Measurements from ENCODE around the gene CLC. TPM values are rescaled to one million over a fixed set of nuclear protein-coding genes. Genes with fewer than 3 reads are reported as not detected.

CLC gene
- total RNA-seq, 2 experiments from 2014 or later: not detected

DNA sequence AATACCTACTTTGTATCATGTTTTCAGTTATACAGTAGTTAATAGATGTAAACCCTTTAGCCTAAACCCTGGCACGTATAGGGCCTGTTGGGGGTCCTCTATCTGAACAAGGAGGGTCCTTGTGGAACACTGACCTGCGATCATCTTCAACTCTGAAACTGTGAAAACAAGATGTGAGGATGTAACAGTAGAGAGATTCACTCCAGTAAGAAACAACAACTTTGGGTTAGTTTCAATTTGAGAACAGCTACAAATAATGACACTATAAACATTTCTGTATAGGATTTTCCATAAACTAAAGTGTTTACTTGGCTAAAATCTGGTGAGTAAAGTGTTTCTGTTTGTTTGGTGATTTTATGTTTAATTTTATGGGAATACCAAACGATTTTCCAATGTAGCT is 2.1 kb downstream of the CLC start:
- H3K9me3 Mint-ChIP-seq: no peaks in the 10 kb centered on the region
- Histone ChIP-seq H3K36me3 (ENCODE audit: insufficient read depth, low read length) (no peaks in the 10 kb centered on the region), H3K27ac (ENCODE audit: low read depth in 1 of 2, low read length in 2 of 2) (no peak overlapping the region), H3K4me3 (ENCODE audit: low read length) (no peak overlapping the region), H3K4me1 (ENCODE audit: insufficient read depth, low read length) (peaks cover 10% of the 10 kb centered on the region), H3K9me3 (ENCODE audit: control insufficient read depth in 1 of 2, insufficient read depth in 1 of 2, low read length in 2 of 2) (no peaks in the 10 kb centered on the region), H3K27me3 (ENCODE audit: control insufficient read depth in 1 of 2, insufficient read depth in 2 of 2, low read length in 2 of 2) (peaks cover 0 to 4% of the 10 kb centered on the region in 2 experiments)
- no peaks in the 10 kb centered on the region for H3K36me3 Mint-ChIP-seq (ENCODE audit: low read depth)
- peaks cover 17% of the 10 kb centered on the region for H3K27me3 Mint-ChIP-seq
- POLR2A ChIA-PET: no interaction called here
- intact Hi-C loops (cut with DNase I, micrococcal nuclease): no loop called here
- no peak for ATAC-seq (ENCODE audit: poor library complexity)
- H3K4me3 Mint-ChIP-seq: no peak overlapping the region
- peaks cover 6% of the 10 kb centered on the region for H3K4me1 Mint-ChIP-seq (ENCODE audit: low read depth)
- CTCF ChIA-PET: interaction anchor here (0.6 to 1.0 kb wide), 2 partner anchors 184 to 455 kb away, joined by 3 read pairs; no protein-coding TSS in a partner anchor
- no peak overlapping the region for H3K27ac Mint-ChIP-seq
- DNase-seq: no peak
- TF ChIP-seq, protein P1, sequence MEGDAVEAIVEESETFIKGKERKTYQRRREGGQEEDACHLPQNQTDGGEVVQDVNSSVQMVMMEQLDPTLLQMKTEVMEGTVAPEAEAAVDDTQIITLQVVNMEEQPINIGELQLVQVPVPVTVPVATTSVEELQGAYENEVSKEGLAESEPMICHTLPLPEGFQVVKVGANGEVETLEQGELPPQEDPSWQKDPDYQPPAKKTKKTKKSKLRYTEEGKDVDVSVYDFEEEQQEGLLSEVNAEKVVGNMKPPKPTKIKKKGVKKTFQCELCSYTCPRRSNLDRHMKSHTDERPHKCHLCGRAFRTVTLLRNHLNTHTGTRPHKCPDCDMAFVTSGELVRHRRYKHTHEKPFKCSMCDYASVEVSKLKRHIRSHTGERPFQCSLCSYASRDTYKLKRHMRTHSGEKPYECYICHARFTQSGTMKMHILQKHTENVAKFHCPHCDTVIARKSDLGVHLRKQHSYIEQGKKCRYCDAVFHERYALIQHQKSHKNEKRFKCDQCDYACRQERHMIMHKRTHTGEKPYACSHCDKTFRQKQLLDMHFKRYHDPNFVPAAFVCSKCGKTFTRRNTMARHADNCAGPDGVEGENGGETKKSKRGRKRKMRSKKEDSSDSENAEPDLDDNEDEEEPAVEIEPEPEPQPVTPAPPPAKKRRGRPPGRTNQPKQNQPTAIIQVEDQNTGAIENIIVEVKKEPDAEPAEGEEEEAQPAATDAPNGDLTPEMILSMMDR (IDR thresholded peaks at IDR 0.05): no peak

GRCh38 chr19:39733841-39734240 is 4.0 kb downstream of the CLC start:
- Histone ChIP-seq H3K36me3 (ENCODE audit: insufficient read depth, low read length) (no peaks in the 10 kb centered on the region), H3K27me3 (ENCODE audit: control insufficient read depth in 1 of 2, insufficient read depth in 2 of 2, low read length in 2 of 2) (peaks cover 0 to 4% of the 10 kb centered on the region in 2 experiments), H3K4me1 (ENCODE audit: insufficient read depth, low read length) (peaks cover 7% of the 10 kb centered on the region), H3K9me3 (ENCODE audit: control insufficient read depth in 1 of 2, insufficient read depth in 1 of 2, low read length in 2 of 2) (no peaks in the 10 kb centered on the region), H3K27ac (ENCODE audit: low read depth in 1 of 2, low read length in 2 of 2) (no peak overlapping the region), H3K4me3 (ENCODE audit: low read length) (no peak overlapping the region)
- Mint-ChIP-seq H3K4me3 (no peak overlapping the region), H3K4me1 (ENCODE audit: low read depth) (no peaks in the 10 kb centered on the region), H3K9me3 (no peaks in the 10 kb centered on the region), H3K27ac (no peak overlapping the region), H3K36me3 (ENCODE audit: low read depth) (no peaks in the 10 kb centered on the region), H3K27me3 (peaks cover 17% of the 10 kb centered on the region)
- ChIA-PET POLR2A (no interaction called here), CTCF (interaction anchor here (1.0 kb wide), 1 partner anchor 15 kb away, joined by 3 read pairs; no protein-coding TSS in a partner anchor)
- intact Hi-C loops (cut with DNase I, micrococcal nuclease): no loop called here
- DNase-seq: no peak
- TF ChIP-seq, protein P1 (IDR thresholded peaks at IDR 0.05): no peak
- ATAC-seq (ENCODE audit: poor library complexity): no peak

DNA sequence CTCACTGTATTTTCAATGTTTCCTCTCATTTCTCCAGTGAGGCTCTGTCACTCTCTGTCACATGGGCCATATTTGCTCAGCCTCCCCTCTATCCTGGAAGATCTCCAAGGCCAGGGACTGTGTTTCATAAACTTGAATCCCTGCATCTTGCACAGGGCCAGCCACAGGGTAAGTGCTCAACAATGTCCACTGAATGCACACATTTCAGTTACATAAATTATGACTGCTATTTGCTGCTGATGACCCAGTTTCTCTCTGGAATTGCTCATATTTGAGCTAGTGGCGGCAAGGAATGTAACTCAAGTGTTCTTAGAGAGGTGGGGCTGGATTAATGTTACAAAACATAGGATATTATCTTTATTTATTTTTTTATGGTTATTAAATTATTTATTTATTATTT is 6.1 kb downstream of the CLC start:
- no peaks in the 10 kb centered on the region for H3K4me1 ChIP-seq (ENCODE audit: insufficient read depth, low read length)
- TF ChIP-seq, protein P1 (IDR thresholded peaks at IDR 0.05): no peak
- no peak overlapping the region for H3K4me3 ChIP-seq (ENCODE audit: low read length)
- Mint-ChIP-seq H3K4me1 (ENCODE audit: low read depth) (no peaks in the 10 kb centered on the region), H3K9me3 (no peaks in the 10 kb centered on the region), H3K27me3 (peaks cover 27% of the 10 kb centered on the region), H3K36me3 (ENCODE audit: low read depth) (no peaks in the 10 kb centered on the region), H3K4me3 (no peak overlapping the region), H3K27ac (no peak overlapping the region)
- ChIA-PET CTCF (no interaction called here), POLR2A (no interaction called here)
- DNase-seq: no peak
- H3K36me3 ChIP-seq (ENCODE audit: insufficient read depth, low read length): no peaks in the 10 kb centered on the region
- no peaks in the 10 kb centered on the region for H3K27me3 ChIP-seq (ENCODE audit: control insufficient read depth in 1 of 2, insufficient read depth in 2 of 2, low read length in 2 of 2)
- ATAC-seq (ENCODE audit: poor library complexity): no peak
- no peak overlapping the region for H3K27ac ChIP-seq (ENCODE audit: low read depth in 1 of 2, low read length in 2 of 2)
- intact Hi-C loops (cut with DNase I, micrococcal nuclease): no loop called here
- no peaks in the 10 kb centered on the region for H3K9me3 ChIP-seq (ENCODE audit: control insufficient read depth in 1 of 2, insufficient read depth in 1 of 2, low read length in 2 of 2)
